Activated CD8-positive, alpha-beta T cell treated with anti-CD3 and anti-CD28 coated beads, Interleukin-2, amount 10 ng/mL, durations not matched to agents 7 days and 5 days (primary cell): ENCODE results near the gene LDLRAD3. TPM values are rescaled to one million over a fixed set of nuclear protein-coding genes. Genes with fewer than 3 reads are reported as not detected.

Experiments used
- ATAC-seq: fragments of 150-1000 bp; cut with Tn5 transposase; one replicate; pipeline ENCODE4 v1.10.0; 2021; ENCODE audit warnings: moderate library complexity
- CTCF ChIA-PET: fragments of 350-600 bp; sonication (Branson Sonifier 250); formaldehyde crosslinking; loops from one replicate; lab custom pipeline; 2021; ENCODE audit warnings: antibody characterized with exemption; lab: Charles Lee
- POLR2A ChIA-PET: fragments of 350-600 bp; sonication (Branson Sonifier 250); formaldehyde crosslinking; loops from one replicate; lab custom pipeline; 2021; ENCODE audit warnings: antibody characterized with exemption; lab: Charles Lee
- DNase-seq: peaks from one replicate; pipeline ENCODE4 v3.0.0-alpha.2; 2020
- H3K27ac Mint-ChIP-seq: one replicate; pipeline ENCODE4 v1.8.0; 2021; ENCODE audit warnings: mild to moderate bottlenecking, mixed read lengths
- H3K27me3 Mint-ChIP-seq: one replicate; pipeline ENCODE4 v1.8.0; 2021; ENCODE audit warnings: low read depth, mixed read lengths
- H3K36me3 Mint-ChIP-seq: one replicate; pipeline ENCODE4 v1.8.0; 2021; ENCODE audit warnings: low read depth, mixed read lengths
- H3K4me1 Mint-ChIP-seq: one replicate; pipeline ENCODE4 v1.8.0; 2021; ENCODE audit warnings: low read depth, mixed read lengths
- H3K4me3 Mint-ChIP-seq: one replicate; pipeline ENCODE4 v1.8.0; 2021; ENCODE audit warnings: mild to moderate bottlenecking, mixed read lengths
- H3K9me3 Mint-ChIP-seq: one replicate; pipeline ENCODE4 v1.8.0; 2022; ENCODE audit warnings: mixed read lengths; ENCODE audit not compliant: insufficient read depth
- total RNA-seq, 2 experiments: library from RNA; stranded (reverse); gene quantifications; one replicate each; pipeline ENCODE4 v1.2.3, GENCODE V29; 2021

The LDLRAD3 gene
- total RNA-seq, 2 experiments from 2014 or later, result 0.21 TPM; not detected in 1

- Mint-ChIP-seq H3K27me3 (no peaks in the 10 kb centered on the region), H3K27ac (no peak overlapping the region), H3K9me3 (no peaks in the 10 kb centered on the region), H3K36me3 (no peaks in the 10 kb centered on the region), H3K4me1 (no peaks in the 10 kb centered on the region), H3K4me3 (no peak overlapping the region)
- POLR2A ChIA-PET, result no interaction called here
- CTCF ChIA-PET, result no interaction called here
- ATAC-seq (no peak), DNase-seq (no peak)
Observed at GRCh38 chr11:36142879-36143278, 199.0 kb downstream of the LDLRAD3 start.

- H3K36me3 Mint-ChIP-seq, result no peaks in the 10 kb centered on the region
- no peak for ATAC-seq
- no peak for DNase-seq
- POLR2A ChIA-PET, result no interaction called here
- H3K27ac Mint-ChIP-seq, result no peak overlapping the region
- H3K27me3 Mint-ChIP-seq, result no peaks in the 10 kb centered on the region
- H3K4me3 Mint-ChIP-seq, result no peak overlapping the region
- H3K4me1 Mint-ChIP-seq, result peaks cover 4% of the 10 kb centered on the region
- CTCF ChIA-PET, result no interaction called here
- no peaks in the 10 kb centered on the region for H3K9me3 Mint-ChIP-seq
Observed at GRCh38 chr11:36146437-36146836, 202.6 kb downstream of the LDLRAD3 start.

GRCh38 chr11:36147491-36147890 lies 203.6 kb downstream of the LDLRAD3 start:
- no peak for DNase-seq
- Mint-ChIP-seq H3K4me1 (peaks cover 4% of the 10 kb centered on the region), H3K9me3 (no peaks in the 10 kb centered on the region), H3K27me3 (no peaks in the 10 kb centered on the region), H3K27ac (no peak overlapping the region), H3K36me3 (no peaks in the 10 kb centered on the region), H3K4me3 (no peak overlapping the region)
- POLR2A ChIA-PET, result no interaction called here
- ATAC-seq, result no peak
- CTCF ChIA-PET, result no interaction called here

GRCh38 chr11:36148701-36149100 lies 204.8 kb downstream of the LDLRAD3 start:
- POLR2A ChIA-PET, result no interaction called here
- no peak overlapping the region for H3K4me3 Mint-ChIP-seq
- H3K9me3 Mint-ChIP-seq, result no peaks in the 10 kb centered on the region
- peaks cover 4% of the 10 kb centered on the region for H3K4me1 Mint-ChIP-seq
- ATAC-seq (no peak), DNase-seq (no peak)
- no peaks in the 10 kb centered on the region for H3K36me3 Mint-ChIP-seq
- H3K27me3 Mint-ChIP-seq, result no peaks in the 10 kb centered on the region
- no peak overlapping the region for H3K27ac Mint-ChIP-seq
- CTCF ChIA-PET, result no interaction called here

- Mint-ChIP-seq H3K36me3 (no peaks in the 10 kb centered on the region), H3K4me1 (peaks cover 4% of the 10 kb centered on the region), H3K27me3 (no peaks in the 10 kb centered on the region), H3K4me3 (no peak overlapping the region), H3K27ac (no peak overlapping the region), H3K9me3 (no peaks in the 10 kb centered on the region)
- POLR2A ChIA-PET, result no interaction called here
- ATAC-seq, result peak; percentile 44
- CTCF ChIA-PET, result no interaction called here
- no peak for DNase-seq
Observed at GRCh38 chr11:36149538-36150242, 205.8 kb downstream of the LDLRAD3 start.

- Mint-ChIP-seq H3K4me1 (peaks cover 4% of the 10 kb centered on the region), H3K9me3 (no peaks in the 10 kb centered on the region), H3K27ac (no peak overlapping the region), H3K36me3 (no peaks in the 10 kb centered on the region), H3K4me3 (no peak overlapping the region), H3K27me3 (no peaks in the 10 kb centered on the region)
- DNase-seq (no peak), ATAC-seq (no peak)
- ChIA-PET CTCF (no interaction called here), POLR2A (no interaction called here)
Observed at GRCh38 chr11:36150986-36151385, 207.1 kb downstream of the LDLRAD3 start.

GRCh38 chr11:36151933-36152580 lies 208.2 kb downstream of the LDLRAD3 start:
- Mint-ChIP-seq H3K9me3 (no peaks in the 10 kb centered on the region), H3K4me1 (peaks cover 4% of the 10 kb centered on the region), H3K27me3 (no peaks in the 10 kb centered on the region), H3K27ac (no peak overlapping the region), H3K4me3 (no peak overlapping the region), H3K36me3 (no peaks in the 10 kb centered on the region)
- CTCF ChIA-PET, result no interaction called here
- DNase-seq, result no peak
- POLR2A ChIA-PET, result no interaction called here
- ATAC-seq, result no peak

- H3K9me3 Mint-ChIP-seq, result no peaks in the 10 kb centered on the region
- no peak overlapping the region for H3K4me3 Mint-ChIP-seq
- H3K4me1 Mint-ChIP-seq, result peaks cover 4% of the 10 kb centered on the region
- H3K27me3 Mint-ChIP-seq, result no peaks in the 10 kb centered on the region
- ChIA-PET POLR2A (no interaction called here), CTCF (no interaction called here)
- no peaks in the 10 kb centered on the region for H3K36me3 Mint-ChIP-seq
- ATAC-seq (no peak), DNase-seq (no peak)
- H3K27ac Mint-ChIP-seq, result no peak overlapping the region
Observed at GRCh38 chr11:36153551-36153950, 209.7 kb downstream of the LDLRAD3 start.

- DNase-seq (no peak), ATAC-seq (no peak)
- POLR2A ChIA-PET, result no interaction called here
- H3K36me3 Mint-ChIP-seq, result no peaks in the 10 kb centered on the region
- H3K9me3 Mint-ChIP-seq, result no peaks in the 10 kb centered on the region
- no peaks in the 10 kb centered on the region for H3K27me3 Mint-ChIP-seq
- no peak overlapping the region for H3K27ac Mint-ChIP-seq
- no peak overlapping the region for H3K4me3 Mint-ChIP-seq
- CTCF ChIA-PET, result no interaction called here
- no peaks in the 10 kb centered on the region for H3K4me1 Mint-ChIP-seq
Observed at GRCh38 chr11:36155124-36155561, 211.3 kb downstream of the LDLRAD3 start.

GRCh38 chr11:36155770-36156160 lies 211.9 kb downstream of the LDLRAD3 start:
- Mint-ChIP-seq H3K36me3 (no peaks in the 10 kb centered on the region), H3K27ac (no peak overlapping the region), H3K9me3 (no peaks in the 10 kb centered on the region), H3K4me1 (no peaks in the 10 kb centered on the region), H3K4me3 (no peak overlapping the region), H3K27me3 (no peaks in the 10 kb centered on the region)
- ATAC-seq (no peak), DNase-seq (no peak)
- ChIA-PET CTCF (no interaction called here), POLR2A (no interaction called here)

- DNase-seq (no peak), ATAC-seq (no peak)
- ChIA-PET CTCF (no interaction called here), POLR2A (no interaction called here)
- H3K27me3 Mint-ChIP-seq, result no peaks in the 10 kb centered on the region
- H3K27ac Mint-ChIP-seq, result no peak overlapping the region
- H3K4me1 Mint-ChIP-seq, result no peaks in the 10 kb centered on the region
- H3K4me3 Mint-ChIP-seq, result no peak overlapping the region
- no peaks in the 10 kb centered on the region for H3K36me3 Mint-ChIP-seq
- H3K9me3 Mint-ChIP-seq, result no peaks in the 10 kb centered on the region
Observed at GRCh38 chr11:36156161-36156816, 212.4 kb downstream of the LDLRAD3 start.

- H3K27me3 Mint-ChIP-seq, result no peaks in the 10 kb centered on the region
Observed at GRCh38 chr11:36156817-36157519, 213.1 kb downstream of the LDLRAD3 start.

More at GRCh38 chr11:36156817-36157519, 213.1 kb downstream of the LDLRAD3 start:
- ChIA-PET CTCF (no interaction called here), POLR2A (no interaction called here)
- Mint-ChIP-seq H3K4me3 (no peak overlapping the region), H3K4me1 (no peaks in the 10 kb centered on the region), H3K9me3 (no peaks in the 10 kb centered on the region), H3K36me3 (no peaks in the 10 kb centered on the region), H3K27ac (no peak overlapping the region)
- no peak for DNase-seq
- ATAC-seq, result no peak
